Epithelial cell of esophagus (primary cell): Measurements from ENCODE around the gene HOXA6.

Experiments
- DNase-seq: peaks from one replicate; pipeline ENCODE4 v3.0.0; 2010; ENCODE audit warnings: low read depth
- H3K4me3 ChIP-seq: 2 replicates; pipeline ENCODE4 v1.5.1; 2011; ENCODE audit warnings: mild to moderate bottlenecking, low read length, control low read depth
- TF ChIP-seq, protein P1 (sequence below): IDR thresholded peaks from 2 replicates; pipeline ENCODE4 v1.5.1; 2011; ENCODE audit warnings: low read depth, mild to moderate bottlenecking, low read length, control low read depth, inconsistent platforms; ENCODE audit not compliant: insufficient read depth; ENCODE audit errors: missing control alignments

The HOXA6 gene

GRCh38 chr7:27179503-27180430, 32.2 kb upstream of the HOXA6 start:
- peak; percentile 57 for DNase-seq
- H3K4me3 ChIP-seq: no peak overlapping the region

GRCh38 chr7:27179030-27179429, 31.5 kb upstream of the HOXA6 start:
- no peak for DNase-seq
- H3K4me3 ChIP-seq: no peak overlapping the region
- TF ChIP-seq, protein P1, sequence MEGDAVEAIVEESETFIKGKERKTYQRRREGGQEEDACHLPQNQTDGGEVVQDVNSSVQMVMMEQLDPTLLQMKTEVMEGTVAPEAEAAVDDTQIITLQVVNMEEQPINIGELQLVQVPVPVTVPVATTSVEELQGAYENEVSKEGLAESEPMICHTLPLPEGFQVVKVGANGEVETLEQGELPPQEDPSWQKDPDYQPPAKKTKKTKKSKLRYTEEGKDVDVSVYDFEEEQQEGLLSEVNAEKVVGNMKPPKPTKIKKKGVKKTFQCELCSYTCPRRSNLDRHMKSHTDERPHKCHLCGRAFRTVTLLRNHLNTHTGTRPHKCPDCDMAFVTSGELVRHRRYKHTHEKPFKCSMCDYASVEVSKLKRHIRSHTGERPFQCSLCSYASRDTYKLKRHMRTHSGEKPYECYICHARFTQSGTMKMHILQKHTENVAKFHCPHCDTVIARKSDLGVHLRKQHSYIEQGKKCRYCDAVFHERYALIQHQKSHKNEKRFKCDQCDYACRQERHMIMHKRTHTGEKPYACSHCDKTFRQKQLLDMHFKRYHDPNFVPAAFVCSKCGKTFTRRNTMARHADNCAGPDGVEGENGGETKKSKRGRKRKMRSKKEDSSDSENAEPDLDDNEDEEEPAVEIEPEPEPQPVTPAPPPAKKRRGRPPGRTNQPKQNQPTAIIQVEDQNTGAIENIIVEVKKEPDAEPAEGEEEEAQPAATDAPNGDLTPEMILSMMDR: no peak

More at GRCh38 chr7:27179503-27180430, 32.2 kb upstream of the HOXA6 start:
- TF ChIP-seq, protein P1: peak; percentile 76

DNA sequence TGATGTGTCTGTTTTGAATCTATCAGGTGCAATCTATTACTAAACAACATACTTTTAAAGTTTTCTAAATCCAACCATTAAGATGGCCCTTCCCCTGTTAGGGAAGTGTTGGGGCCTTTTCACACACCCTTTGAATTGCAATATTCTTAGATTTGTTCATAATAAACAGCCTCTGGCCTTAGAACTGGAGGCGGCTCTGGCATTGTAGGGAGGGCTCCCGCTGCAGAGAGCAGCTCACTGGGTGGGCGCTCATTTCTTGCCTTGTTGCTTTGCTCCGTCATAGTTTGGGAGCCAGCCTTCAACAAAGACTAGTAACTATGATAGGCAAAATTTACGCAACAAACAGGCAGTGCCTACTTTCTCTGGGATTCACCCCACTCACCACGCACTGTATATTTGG, 30.8 kb upstream of the HOXA6 start:
- H3K4me3 ChIP-seq: no peak overlapping the region
- DNase-seq: no peak
- TF ChIP-seq, protein P1: no peak

GRCh38 chr7:27177795-27178320, 30.3 kb upstream of the HOXA6 start:
- DNase-seq: no peak
- no peak overlapping the region for H3K4me3 ChIP-seq
- TF ChIP-seq, protein P1: no peak

DNA sequence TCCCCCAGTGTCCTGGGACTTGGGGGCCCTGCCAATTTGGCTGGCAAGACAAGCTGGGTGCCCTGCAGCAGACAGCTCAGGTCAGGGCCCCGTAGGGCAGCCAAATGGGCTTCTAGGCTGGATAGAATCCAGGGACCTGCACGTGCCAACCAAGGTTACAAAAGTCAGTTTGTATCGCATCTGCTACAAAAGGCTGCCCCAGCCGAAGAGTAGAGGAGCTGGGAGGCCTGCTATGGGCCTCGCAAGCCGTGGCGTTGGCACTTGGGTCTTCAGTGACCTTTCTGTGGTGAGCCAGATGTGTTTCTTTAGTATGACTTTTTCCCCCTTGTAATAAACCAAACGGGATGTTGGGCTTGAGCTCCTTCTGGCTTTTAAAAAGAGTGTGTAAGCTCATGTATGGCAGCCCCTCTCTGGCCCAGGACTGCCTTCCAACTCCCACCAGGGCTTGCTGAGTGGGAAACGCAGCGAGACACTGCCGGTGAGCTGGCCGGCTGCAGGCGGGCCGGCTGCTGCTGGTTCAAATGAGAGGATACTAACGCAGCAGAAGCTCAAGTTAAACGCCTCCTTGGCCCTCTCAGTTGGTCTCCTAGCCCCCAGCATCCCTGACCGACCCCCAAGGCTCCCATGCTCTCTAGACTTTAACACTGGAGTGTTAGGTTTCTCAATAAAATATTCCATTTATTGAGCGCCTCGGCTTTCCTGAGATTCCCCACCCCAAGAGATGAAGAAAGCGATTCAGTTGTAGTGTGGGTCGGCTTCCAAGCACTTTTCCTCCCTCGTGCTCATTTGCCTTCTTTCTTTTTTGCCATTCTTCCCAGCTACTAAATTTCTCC, 29.6 kb upstream of the HOXA6 start:
- DNase-seq: no peak
- TF ChIP-seq, protein P1: no peak
- H3K4me3 ChIP-seq: no peak overlapping the region

DNA sequence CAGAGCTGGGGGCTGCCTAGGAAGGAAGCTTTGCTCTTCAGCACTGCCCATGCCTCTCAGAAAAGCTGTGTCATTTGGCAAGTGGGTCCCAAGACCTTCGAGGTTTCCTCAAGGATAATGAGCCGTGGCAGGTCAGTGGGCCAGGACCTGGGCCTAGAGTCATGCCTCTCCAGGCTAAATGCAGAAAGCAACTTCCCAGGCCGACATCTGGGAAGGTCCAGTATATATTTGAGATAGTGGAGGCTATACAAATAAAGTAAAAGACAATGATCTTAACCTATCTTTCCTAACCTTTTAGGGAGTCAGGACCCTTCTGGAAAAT, 28.9 kb upstream of the HOXA6 start:
- no peak overlapping the region for H3K4me3 ChIP-seq
- no peak for DNase-seq
- TF ChIP-seq, protein P1: no peak
